WTC11 (cell line): ENCODE data around the gene GDPD3. TPM values are rescaled to one million over a fixed set of nuclear protein-coding genes. Genes with fewer than 3 reads are reported as not detected.

Experiments used
- ATAC-seq: fragments of 200-7000 bp; cut with Tn5 transposase; 2 replicates; pipeline ENCODE4 v1.10.0; 2021; ENCODE audit warnings: mild to moderate bottlenecking, moderate library complexity
- CTCF ChIA-PET: fragments of 300-600 bp; sonication (Branson Sonifier 250); formaldehyde crosslinking; loops from one replicate; lab custom pipeline; 2021; ENCODE audit warnings: antibody characterized with exemption; lab: Charles Lee
- POLR2A ChIA-PET: fragments of 350-600 bp; sonication (Branson Sonifier 250); formaldehyde crosslinking; loops from one replicate; lab custom pipeline; 2021; ENCODE audit warnings: antibody characterized with exemption; lab: Charles Lee
- DNase-seq: peaks from one replicate; pipeline ENCODE4 v3.0.0; 2021; ENCODE audit warnings: low spot score
- H3K27ac Mint-ChIP-seq: 2 replicates; pipeline ENCODE4 v1.8.0; 2021; ENCODE audit warnings: mixed read lengths
- H3K27me3 Mint-ChIP-seq: 2 replicates; pipeline ENCODE4 v1.8.0; 2021; ENCODE audit warnings: low read depth, mild to moderate bottlenecking, moderate library complexity, mixed read lengths
- H3K36me3 Mint-ChIP-seq: 2 replicates; pipeline ENCODE4 v1.8.0; 2021; ENCODE audit warnings: mixed read lengths
- H3K4me1 Mint-ChIP-seq: 2 replicates; pipeline ENCODE4 v1.8.0; 2022; ENCODE audit warnings: mixed read lengths
- H3K4me3 Mint-ChIP-seq: 2 replicates; pipeline ENCODE4 v1.8.0; 2021; ENCODE audit warnings: mild to moderate bottlenecking, moderate library complexity, mixed read lengths
- H3K9me3 Mint-ChIP-seq: 2 replicates; pipeline ENCODE4 v1.8.0; 2021; ENCODE audit warnings: mixed read lengths
- ARID4B ChIP-seq: sonication (generic); formaldehyde crosslinking; IDR thresholded peaks from 2 replicates; pipeline ENCODE4 v1.8.0; 2023; ENCODE audit warnings: missing genetic modification reagents, mild to moderate bottlenecking, borderline replicate concordance
- CBFB ChIP-seq: sonication (generic); formaldehyde crosslinking; IDR thresholded peaks from 2 replicates; pipeline ENCODE4 v1.8.1; 2022; ENCODE audit warnings: mild to moderate bottlenecking, low read depth, missing genetic modification reagents
- E2F1 ChIP-seq: sonication (generic); formaldehyde crosslinking; IDR thresholded peaks from 2 replicates; pipeline ENCODE4 v1.8.0; 2022; ENCODE audit warnings: mild to moderate bottlenecking, missing genetic modification reagents
- ERG ChIP-seq: fragments of 250-450 bp; sonication (Bioruptor Pico); IDR thresholded peaks from 2 replicates; pipeline ENCODE4 v1.8.0; 2021; ENCODE audit warnings: mild to moderate bottlenecking
- JUN ChIP-seq: sonication (generic); formaldehyde crosslinking; IDR thresholded peaks from 2 replicates; pipeline ENCODE4 v1.8.0; 2023; ENCODE audit warnings: mild to moderate bottlenecking, missing genetic modification reagents
- KAT7 ChIP-seq: sonication (generic); formaldehyde crosslinking; IDR thresholded peaks from 2 replicates; pipeline ENCODE4 v1.8.1; 2023; ENCODE audit warnings: missing genetic modification reagents, mild to moderate bottlenecking, borderline replicate concordance
- MXD4 ChIP-seq: fragments of 250-450 bp; sonication (Bioruptor Pico); IDR thresholded peaks from 2 replicates; pipeline ENCODE4 v1.8.0; 2021; ENCODE audit warnings: mild to moderate bottlenecking, moderate library complexity, borderline replicate concordance
- NFATC4 ChIP-seq: fragments of 250-450 bp; sonication (Bioruptor Pico); IDR thresholded peaks from 2 replicates; pipeline ENCODE4 v1.9.0; 2021; ENCODE audit warnings: mild to moderate bottlenecking
- NFE2L1 ChIP-seq: sonication (generic); formaldehyde crosslinking; IDR thresholded peaks from 2 replicates; pipeline ENCODE4 v1.8.1; 2023; ENCODE audit warnings: missing genetic modification reagents
- NFYB ChIP-seq: sonication (generic); formaldehyde crosslinking; conservative IDR thresholded peaks from 2 replicates; pipeline ENCODE4 v1.8.0; 2022; ENCODE audit warnings: low read depth, missing genetic modification reagents
- NR2C2 ChIP-seq: sonication (generic); formaldehyde crosslinking; IDR thresholded peaks from 2 replicates; pipeline ENCODE4 v1.8.0; 2022; ENCODE audit warnings: mild to moderate bottlenecking, missing genetic modification reagents
- USF2 ChIP-seq: sonication (generic); formaldehyde crosslinking; IDR thresholded peaks from 2 replicates; pipeline ENCODE4 v1.8.1; 2023; ENCODE audit warnings: mild to moderate bottlenecking, missing genetic modification reagents, moderate library complexity
- ZNF219 ChIP-seq: sonication (generic); formaldehyde crosslinking; IDR thresholded peaks from 2 replicates; pipeline ENCODE4 v1.8.0; 2023; ENCODE audit warnings: missing genetic modification reagents, mild to moderate bottlenecking, borderline replicate concordance
- ZNF232 ChIP-seq: sonication (generic); formaldehyde crosslinking; IDR thresholded peaks from 2 replicates; pipeline ENCODE4 v1.8.0; 2022; ENCODE audit warnings: mild to moderate bottlenecking, missing genetic modification reagents
- ZNF532 ChIP-seq: fragments of 250-450 bp; sonication (Bioruptor Pico); IDR thresholded peaks from 2 replicates; pipeline ENCODE4 v1.9.0; 2021; ENCODE audit warnings: mild to moderate bottlenecking, borderline replicate concordance
- total RNA-seq: library from RNA; stranded (reverse); gene quantifications from 3 replicates; pipeline ENCODE4 v1.2.3, GENCODE V29; 2021
- TF ChIP-seq, protein P1 (sequence below): fragments of 200-600 bp; IDR thresholded peaks from 2 replicates; pipeline ENCODE4 v1.8.0; 2022; ENCODE audit warnings: antibody characterized with exemption

The GDPD3 gene
- total RNA-seq, 1 experiment from 2014 or later: 2.5 TPM

GRCh38 chr16:30066761-30067583, 46.4 kb downstream of the GDPD3 start:
- Mint-ChIP-seq H3K4me3 (peak overlapping the region; percentile 96), H3K27ac (peak overlapping the region; percentile 95), H3K36me3 (peaks cover 53% of the 10 kb centered on the region), H3K27me3 (no peaks in the 10 kb centered on the region), H3K9me3 (no peaks in the 10 kb centered on the region), H3K4me1 (peaks cover 27% of the 10 kb centered on the region)
- no peak for ATAC-seq
- CTCF ChIA-PET: interaction anchor here (1.6 to 5.1 kb wide), 4 partner anchors 9 to 29 kb away, joined by 7 to 89 read pairs (median 38); partner anchors contain the start of genes PPP4C, TBX6 and YPEL3
- no peak for DNase-seq
- TF ChIP-seq MXD4 (CRISPR knock-in tag) (no peak), E2F1 (CRISPR knock-in tag) (no peak), KAT7 (no peak), USF2 (CRISPR knock-in tag) (no peak), NR2C2 (no peak), CBFB (no peak), ZNF532 (CRISPR knock-in tag) (no peak), NFATC4 (no peak), ERG (CRISPR knock-in tag) (no peak), NFYB (CRISPR knock-in tag) (no peak), ZNF232 (CRISPR knock-in tag) (no peak), ZNF219 (CRISPR knock-in tag) (no peak), NFE2L1 (CRISPR knock-in tag) (no peak), JUN (no peak), ARID4B (no peak)
- TF ChIP-seq, protein P1, sequence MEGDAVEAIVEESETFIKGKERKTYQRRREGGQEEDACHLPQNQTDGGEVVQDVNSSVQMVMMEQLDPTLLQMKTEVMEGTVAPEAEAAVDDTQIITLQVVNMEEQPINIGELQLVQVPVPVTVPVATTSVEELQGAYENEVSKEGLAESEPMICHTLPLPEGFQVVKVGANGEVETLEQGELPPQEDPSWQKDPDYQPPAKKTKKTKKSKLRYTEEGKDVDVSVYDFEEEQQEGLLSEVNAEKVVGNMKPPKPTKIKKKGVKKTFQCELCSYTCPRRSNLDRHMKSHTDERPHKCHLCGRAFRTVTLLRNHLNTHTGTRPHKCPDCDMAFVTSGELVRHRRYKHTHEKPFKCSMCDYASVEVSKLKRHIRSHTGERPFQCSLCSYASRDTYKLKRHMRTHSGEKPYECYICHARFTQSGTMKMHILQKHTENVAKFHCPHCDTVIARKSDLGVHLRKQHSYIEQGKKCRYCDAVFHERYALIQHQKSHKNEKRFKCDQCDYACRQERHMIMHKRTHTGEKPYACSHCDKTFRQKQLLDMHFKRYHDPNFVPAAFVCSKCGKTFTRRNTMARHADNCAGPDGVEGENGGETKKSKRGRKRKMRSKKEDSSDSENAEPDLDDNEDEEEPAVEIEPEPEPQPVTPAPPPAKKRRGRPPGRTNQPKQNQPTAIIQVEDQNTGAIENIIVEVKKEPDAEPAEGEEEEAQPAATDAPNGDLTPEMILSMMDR: no peak
- POLR2A ChIA-PET: interaction anchor here (0.6 to 2.3 kb wide), 3 partner anchors 8 to 24 kb away, joined by 3 to 27 read pairs (median 6); partner anchors contain the start of gene TBX6
